ENCODE data around the gene ZFP69B. TPM values are rescaled to one million over a fixed set of nuclear protein-coding genes. Genes with fewer than 3 reads are reported as not detected.

The ZFP69B gene
- total RNA-seq, 4 donors from 2014 or later, result 0.33 to 1.1 (median 0.70) TPM

GRCh38 chr1:40475268-40475667 is 25.0 kb downstream of the ZFP69B start:
- TF ChIP-seq CTCF (IDR thresholded peaks at IDR 0.05; ENCODE audit: low read depth), result no peak

- no peak for TF ChIP-seq CTCF (IDR thresholded peaks at IDR 0.05; ENCODE audit: low read depth)
Observed at GRCh38 chr1:40476924-40477677, 26.8 kb downstream of the ZFP69B start, which contains the start of gene ZFP69. TSS of gene ZFP69 (plus strand) at chr1:40477290. CDS start at chr1:40479362, 2,072 bp downstream.

- TF ChIP-seq CTCF (IDR thresholded peaks at IDR 0.05; ENCODE audit: low read depth), result no peak
Observed at GRCh38 chr1:40477678-40478053, 27.4 kb downstream of the ZFP69B start.

GRCh38 chr1:40478276-40478675 is 28.0 kb downstream of the ZFP69B start:
- TF ChIP-seq CTCF (IDR thresholded peaks at IDR 0.05; ENCODE audit: low read depth), result no peak

- TF ChIP-seq CTCF (IDR thresholded peaks at IDR 0.05; ENCODE audit: low read depth), result no peak
Observed at GRCh38 chr1:40479156-40479555, 28.9 kb downstream of the ZFP69B start.

GRCh38 chr1:40495315-40495903 is 45.1 kb downstream of the ZFP69B start:
- no peak for TF ChIP-seq CTCF (IDR thresholded peaks at IDR 0.05; ENCODE audit: low read depth)

GRCh38 chr1:40507973-40508372 is 57.7 kb downstream of the ZFP69B start:
- TF ChIP-seq CTCF (IDR thresholded peaks at IDR 0.05; ENCODE audit: low read depth), result no peak
